GM19023 (cell line): ENCODE measurements around the gene NFASC.

Experiments used
- ATAC-seq: cut with Tn5 transposase; IDR thresholded peaks from one replicate; pipeline ENCODE4 v1.9.1; 2021; ENCODE audit warnings: mild to moderate bottlenecking, moderate library complexity; ENCODE audit not compliant: unreplicated experiment

Gene NFASC

GRCh38 chr1:204978782-204979181 is 108.1 kb downstream of the NFASC start:
- no peak for ATAC-seq

- no peak for ATAC-seq
Observed at GRCh38 chr1:204979306-204979705, 108.6 kb downstream of the NFASC start.

DNA sequence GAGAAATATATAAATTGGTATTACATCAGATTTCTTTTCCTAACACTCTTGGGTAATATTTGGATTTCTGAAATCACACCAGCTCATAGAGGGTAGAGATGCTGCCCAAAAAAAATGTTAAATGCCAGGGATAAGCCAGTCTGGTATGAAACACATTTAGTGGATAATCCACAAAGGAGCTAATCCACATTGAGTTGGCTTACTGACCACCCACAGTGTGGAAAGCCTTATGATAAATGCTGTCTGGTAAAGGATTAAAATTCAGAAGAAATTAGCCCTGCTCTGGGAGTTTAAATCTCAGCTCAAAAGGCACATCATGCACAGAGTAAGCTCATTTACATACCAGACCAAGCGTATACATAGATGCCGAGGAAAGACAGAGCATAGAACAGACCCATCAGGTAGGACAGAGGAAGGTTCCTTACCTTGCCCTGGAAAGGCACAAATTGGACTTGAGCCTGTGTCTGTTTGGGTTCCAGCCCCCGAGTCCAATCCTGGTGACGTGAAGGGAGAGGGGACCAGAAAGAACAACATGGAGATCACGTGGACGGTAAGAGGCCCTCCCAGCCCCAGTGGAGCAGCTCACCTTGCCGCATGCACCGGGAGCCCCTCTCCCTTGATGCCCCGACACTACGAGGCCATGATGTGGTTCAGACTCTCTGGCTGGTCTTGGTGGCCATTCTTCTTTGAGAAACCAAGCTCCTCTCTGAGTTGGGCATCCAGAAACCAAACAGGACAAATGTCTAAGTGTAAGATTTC is 109.4 kb downstream of the NFASC start:
- no peak for ATAC-seq

DNA sequence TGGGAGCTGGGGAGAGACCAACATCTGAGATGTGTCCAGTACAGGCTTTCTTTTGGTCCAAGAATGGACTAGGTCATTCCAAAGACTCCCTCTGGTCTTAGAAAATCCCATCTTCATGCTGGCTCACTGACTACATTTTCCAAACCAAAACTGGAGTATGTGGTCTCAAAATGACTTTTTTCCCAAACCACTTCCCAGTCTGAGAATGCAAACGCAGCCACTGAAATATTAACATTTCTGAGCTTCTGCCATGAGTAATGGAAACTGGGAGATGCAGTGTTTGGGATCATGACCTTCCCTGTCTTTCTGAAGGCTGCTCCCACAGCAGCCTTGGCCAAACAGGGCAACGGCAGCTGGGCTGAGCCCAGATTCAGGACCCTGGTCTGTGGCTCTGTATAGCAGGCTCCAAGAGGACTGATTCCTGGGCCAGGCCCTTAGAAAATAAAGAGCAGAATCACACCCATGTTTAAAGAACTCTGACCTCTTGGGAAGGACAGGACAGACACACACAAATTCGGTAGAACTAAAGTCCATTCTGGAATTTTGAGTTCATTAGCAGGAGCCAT is 110.3 kb downstream of the NFASC start:
- ATAC-seq: no peak

DNA sequence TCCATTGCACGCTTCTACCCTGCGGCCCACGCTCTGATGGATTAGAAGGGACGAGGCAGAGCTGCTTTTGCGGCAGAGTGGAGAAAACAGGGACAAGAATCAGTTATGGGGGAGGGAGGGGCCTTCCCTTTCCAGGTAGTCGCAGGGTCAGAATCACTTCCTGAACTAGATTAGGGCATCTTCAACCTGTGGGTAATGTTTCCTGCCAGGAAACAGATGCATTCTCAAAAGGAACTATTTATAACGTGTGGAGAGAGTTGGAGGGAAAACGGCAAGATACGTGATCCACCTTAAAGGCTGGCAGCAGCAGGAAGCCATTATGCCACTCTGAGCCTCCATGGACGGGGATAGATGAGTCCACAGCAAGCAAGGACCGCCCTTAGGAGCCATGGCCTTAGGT is 112.5 kb downstream of the NFASC start:
- no peak for ATAC-seq

GRCh38 chr1:204983881-204984280 is 113.2 kb downstream of the NFASC start:
- ATAC-seq: no peak

DNA sequence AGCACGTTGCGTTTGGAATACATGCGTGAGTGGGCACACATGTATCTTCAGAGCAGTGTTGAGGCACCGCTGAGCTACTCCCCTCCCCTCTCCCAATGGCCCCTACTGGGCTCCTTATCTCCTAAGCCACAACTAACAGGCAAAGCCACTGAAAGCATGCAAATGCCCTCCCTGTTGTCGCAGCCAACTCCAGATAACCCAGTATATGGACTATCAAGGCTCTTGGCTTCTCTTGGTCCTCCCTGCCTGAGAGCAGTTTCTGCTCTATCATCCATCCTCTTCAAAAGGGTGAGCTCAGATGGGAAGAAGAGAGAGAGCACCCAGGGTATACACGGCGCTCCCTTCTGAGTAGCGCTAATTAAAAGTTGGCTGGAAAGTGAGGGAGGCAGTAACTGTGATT is 113.8 kb downstream of the NFASC start:
- ATAC-seq: no peak

DNA sequence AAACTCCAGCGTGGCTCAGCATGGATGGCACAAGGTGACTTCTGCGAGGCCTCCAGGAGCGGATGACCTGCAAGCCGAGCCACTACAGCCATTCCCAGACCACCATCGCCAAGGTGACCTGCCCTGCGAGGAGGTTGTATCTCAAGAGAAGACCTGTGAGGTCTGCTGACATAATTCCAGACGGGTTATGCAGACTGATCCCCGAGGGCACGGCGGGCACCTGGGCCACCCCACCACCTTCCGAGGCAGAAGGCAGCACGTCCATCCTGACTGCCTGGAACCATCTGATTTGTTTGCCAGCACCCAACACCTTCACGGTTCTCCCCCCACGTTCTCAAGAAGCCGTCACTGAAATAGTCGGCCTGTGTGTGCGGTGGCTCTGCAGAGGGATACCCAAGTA is 115.5 kb downstream of the NFASC start:
- no peak for ATAC-seq

- no peak for ATAC-seq
Observed at GRCh38 chr1:204987689-204988088, 117.0 kb downstream of the NFASC start.

DNA sequence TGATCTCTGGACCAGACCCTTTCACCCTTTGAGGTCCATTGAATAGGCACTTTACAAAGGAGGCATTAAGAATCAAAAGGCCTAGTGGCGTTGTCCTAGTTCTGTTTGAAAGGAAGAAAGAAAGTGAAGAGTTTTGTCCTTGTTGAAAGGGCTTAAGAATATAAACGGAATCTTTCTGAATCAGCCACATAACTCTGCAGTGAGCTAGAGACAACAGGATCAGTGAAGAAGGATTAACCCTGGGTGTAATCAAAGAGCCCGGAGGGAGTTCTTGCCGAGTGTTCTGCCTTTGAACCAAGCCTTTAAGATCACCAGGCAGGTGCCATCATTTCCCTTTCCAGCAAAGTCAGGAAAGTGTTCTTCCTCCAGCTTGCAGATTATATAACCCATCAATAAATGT is 117.5 kb downstream of the NFASC start:
- no peak for ATAC-seq

DNA sequence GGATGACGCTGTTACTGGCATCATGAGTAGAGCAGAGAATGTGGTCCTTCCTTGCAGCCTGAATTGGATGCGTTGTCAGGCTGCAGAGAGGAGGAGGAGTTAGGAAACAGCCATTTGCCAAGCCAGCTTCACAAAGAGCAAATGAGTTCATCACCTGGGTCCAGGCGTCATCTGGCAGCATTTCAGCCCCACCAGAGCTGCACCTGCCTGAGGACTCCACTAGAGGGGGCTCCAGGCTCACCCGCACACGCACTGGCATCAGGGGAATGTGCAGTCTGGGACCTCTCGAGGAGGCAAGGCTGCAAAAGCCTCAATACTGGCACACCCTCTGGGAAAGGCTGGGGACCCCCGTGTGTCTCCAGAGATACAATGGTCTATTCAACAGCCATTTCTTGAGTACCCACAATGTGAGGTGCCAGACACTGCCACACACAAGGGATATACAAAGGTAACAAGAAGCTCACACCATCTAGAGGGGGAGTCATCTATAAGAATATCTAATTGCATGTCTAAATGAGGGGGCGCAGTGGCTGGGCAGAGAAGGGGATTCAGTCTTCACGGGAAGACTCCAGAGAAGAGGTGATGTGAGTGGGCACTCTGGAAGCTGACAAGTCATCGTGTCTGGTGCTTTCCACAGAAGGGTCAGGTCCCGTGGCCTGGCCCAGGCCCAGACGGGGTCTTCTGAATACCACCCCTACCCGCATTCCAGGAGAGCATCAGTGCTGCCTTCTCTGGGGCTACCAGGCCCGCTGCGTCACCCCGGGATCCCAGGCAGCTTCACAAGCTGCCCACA is 118.8 kb downstream of the NFASC start:
- no peak for ATAC-seq

DNA sequence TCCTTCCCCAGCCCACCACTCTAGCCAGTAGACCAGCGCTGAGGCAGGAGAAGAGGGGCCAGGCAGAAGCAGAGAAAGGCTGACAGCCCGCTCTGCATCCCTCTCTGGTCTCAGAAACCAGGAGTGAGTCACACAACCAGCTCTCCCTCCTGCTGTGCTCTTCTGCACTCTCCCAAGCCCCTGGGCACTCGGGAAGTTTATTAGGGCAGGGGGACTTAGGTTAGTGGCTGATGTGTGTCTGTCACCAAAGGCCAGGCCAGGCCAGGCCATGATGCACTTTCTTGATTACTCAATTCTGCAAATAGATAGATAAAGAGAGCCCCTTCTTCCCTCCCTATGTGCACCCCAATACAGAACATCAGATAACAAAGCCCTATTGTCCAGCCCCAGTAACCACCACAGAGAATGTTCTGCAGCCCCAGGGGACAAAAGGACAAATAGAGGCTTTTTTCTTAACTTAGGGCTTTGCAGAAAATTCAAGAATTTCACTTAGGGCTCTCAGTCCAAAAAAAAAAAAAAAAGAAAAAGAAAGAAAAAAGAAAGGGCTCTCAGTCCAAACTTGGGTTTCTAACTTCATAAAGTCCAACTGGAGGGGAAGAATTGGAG is 119.5 kb downstream of the NFASC start:
- no peak for ATAC-seq

- no peak for ATAC-seq
Observed at GRCh38 chr1:204990721-204991341, 120.2 kb downstream of the NFASC start.

GRCh38 chr1:204991342-204991844 is 120.7 kb downstream of the NFASC start:
- ATAC-seq: no peak

GRCh38 chr1:204992201-204992997 is 121.7 kb downstream of the NFASC start:
- no peak for ATAC-seq

- ATAC-seq: no peak
Observed at GRCh38 chr1:204992998-204993314, 122.3 kb downstream of the NFASC start.

DNA sequence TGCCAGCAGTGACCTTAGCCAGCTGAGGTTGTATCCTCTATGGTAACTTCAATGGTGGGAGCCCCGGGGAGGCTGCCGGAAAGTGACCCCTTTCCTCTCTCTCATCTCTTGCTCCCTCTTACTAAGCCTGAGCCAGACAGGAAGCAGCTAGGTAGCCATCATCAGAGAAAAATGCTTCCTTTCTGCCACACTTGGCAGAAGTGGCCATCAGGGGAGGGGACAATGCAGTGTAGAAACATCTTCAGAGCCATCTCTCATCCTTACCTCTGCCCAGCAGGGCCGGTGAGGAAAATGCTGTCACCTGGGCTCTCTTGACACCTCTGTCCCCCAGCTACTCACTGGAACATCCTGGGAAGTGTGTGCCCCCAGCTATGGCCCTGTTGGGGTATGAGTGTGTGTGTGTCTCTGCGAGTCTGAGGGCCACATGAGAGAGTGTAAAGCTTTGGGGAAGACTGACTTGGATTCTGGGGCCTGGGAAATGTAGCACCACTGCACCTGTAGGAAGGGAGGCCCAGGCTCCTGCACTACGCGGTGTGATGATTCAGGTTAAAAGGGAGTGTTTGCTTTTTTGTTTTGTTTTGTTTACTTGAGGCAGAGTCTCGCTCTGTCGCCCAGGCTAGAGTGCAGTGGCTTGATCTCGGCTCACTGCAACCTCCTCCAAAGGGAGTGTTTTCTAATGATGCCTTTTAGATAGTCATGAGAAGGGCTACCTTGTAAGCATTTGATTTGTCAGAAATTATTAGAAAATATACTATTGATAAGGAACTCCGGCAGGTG is 123.6 kb downstream of the NFASC start:
- no peak for ATAC-seq

DNA sequence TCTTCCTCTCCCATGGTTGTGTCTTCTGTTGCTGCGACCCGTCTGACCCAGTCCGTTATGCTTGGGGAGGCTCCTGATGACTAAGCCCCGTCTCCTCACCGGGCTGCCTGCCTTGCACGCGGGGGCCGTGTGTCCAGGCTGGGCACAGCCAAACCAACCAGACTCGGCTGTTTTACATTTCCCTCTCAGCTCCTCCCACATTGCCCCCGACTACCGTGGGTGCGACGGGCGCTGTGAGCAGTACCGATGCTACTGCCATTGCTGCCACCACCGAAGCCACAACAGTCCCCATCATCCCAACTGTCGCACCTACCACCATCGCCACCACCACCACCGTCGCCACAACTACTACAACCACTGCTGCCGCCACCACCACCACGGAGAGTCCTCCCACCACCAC is 126.3 kb downstream of the NFASC start:
- ATAC-seq: no peak

DNA sequence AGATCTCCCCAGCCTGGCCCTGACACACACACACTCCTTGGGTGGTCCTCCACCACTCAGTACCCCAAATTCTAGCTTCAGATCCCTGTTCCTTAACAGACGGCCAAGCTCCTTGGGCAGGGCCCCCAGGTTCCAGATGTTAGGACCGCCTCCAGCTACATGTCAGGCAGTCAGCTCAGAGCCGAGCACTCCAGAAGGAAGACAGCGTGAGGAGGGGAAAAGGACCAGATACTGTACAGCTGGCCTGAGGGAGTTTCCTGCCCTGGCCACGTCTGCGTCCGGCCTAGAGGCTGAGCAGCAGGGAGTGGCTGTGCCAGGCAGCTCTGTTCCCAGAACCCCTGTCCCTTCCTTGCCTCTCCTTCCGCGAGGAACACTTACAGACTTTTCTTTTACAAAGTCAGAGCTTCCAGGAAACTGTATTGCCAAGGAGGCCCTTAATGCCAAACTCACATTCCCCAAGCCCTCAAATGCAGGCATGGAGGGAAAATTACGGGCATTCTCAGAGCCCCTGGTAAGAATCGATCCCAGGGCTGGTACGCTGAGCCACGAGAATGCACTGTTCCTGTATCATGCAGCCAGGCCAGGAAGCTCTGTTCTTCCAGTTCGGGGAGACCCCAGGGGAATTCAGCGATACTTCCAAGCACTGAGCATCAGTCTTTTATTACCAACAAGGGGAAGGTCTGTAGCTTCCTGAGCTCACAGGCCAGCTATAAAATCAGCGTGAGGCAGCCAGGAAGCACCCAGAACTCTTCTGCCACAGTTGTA is 127.1 kb downstream of the NFASC start:
- ATAC-seq: no peak
